GM19240 (cell line): Measurements from ENCODE around the gene SHLD1.
"Not testable (repeated sequence)": the region's sequence is repeated elsewhere in the genome, so short reads cannot be mapped to it uniquely, and the experiment has no call there.

ENCODE experiments used
- DNase-seq: peaks from one replicate; pipeline ENCODE4 v3.0.0; 2011; ENCODE audit warnings: low spot score; ENCODE audit not compliant: insufficient read length

SHLD1 gene

DNA sequence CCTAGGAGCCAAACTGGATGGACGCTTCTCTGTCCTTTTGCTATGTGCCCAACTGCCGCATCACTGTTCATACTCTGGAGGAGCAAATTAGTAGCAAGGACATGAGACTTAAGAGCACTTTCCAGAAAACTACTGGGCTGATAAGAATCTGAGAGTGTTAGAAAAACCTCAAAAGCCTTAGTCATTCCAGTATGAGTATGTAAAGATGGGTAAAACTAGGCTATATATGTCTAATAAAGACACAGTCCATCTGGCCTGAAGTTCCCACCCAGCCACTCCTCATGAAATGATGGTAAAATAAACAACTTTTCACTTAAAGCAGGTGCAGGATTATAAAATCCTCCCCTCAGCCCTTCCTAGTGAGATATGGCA, 30.6 kb downstream of the SHLD1 start:
- no peak for DNase-seq

DNA sequence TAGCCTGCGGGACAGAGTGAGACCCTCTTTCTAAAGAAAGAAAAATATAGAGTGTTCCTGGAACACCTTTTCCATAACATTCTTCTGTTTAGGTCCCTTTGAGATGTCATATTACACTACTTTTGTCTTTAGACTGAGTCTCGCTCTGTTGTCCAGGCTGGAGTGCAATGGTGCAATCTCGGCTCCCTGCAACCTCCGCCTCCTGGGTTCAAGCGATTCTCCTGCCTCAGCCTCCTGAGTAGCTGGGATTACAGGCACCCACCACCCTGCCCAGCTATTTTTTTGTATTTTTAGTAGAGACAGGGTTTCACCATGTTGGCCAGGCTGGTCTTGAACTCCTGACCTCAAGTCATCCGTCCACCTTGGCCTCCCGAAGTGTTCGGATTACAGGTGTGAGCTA, 31.2 kb downstream of the SHLD1 start:
- DNase-seq, result not testable (repeated sequence)

DNA sequence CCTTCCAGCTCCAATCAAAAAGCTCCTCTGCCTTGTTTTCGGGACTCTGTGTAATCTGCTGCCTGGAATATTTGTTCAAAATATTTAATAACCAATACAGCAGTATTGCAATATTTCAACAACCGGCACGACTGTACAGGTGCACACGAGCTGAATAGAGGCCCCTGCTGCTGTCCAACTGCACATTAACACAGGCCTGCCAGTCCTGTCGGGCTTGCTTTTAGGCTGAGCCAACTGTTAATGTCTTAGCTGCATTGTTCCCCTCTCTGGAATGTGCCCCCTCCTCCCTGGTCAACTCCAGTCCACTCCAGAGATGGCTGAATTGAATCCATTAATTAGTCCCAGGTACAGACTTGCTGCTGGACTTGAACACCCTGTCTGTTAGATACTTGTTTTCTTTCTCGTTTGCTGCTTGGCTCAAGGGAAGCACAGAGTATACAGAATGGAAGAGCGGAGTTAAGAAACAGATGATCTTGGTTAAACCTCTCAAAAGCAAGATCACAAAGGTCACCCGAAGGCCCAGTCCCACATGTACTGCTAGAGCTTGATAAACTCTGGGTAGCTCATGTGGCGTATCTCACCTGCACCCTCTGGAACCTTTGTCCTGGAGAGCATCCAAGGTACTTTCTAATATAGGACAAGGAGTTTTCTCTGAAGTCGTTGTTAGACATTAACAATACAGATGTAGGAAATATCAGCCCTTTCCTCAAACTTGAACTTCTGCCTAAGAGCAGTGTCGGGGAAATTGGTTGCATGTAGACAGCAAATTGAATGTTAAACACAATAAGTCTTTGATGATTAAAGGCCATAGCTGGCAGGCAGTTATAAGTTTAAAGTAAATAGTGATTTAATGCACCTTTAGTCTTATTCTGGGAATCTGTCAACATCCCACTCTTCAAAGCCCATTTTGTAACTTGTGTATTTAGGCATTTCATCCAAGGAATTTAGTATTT, 31.9 kb downstream of the SHLD1 start:
- DNase-seq, result no peak

DNA sequence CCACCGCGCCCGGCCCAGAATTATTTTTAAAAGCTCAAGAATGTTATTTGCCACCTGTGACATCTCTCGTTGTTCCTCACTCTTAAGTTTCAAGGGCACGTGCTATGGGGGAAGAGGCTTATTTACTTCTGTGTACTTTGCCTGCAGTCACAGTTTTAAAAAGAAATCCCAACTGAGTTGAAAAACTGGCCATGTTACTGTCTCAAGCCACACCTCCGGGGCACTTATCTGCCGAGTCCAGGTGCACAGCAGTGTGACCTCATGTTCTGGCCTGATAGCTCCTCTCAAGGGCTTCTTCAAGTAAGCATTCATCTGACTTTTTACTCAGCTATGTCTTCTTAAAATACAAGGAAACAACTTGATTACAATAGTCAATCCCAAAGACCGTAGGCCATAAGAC, 34.5 kb downstream of the SHLD1 start:
- DNase-seq, result no peak

DNA sequence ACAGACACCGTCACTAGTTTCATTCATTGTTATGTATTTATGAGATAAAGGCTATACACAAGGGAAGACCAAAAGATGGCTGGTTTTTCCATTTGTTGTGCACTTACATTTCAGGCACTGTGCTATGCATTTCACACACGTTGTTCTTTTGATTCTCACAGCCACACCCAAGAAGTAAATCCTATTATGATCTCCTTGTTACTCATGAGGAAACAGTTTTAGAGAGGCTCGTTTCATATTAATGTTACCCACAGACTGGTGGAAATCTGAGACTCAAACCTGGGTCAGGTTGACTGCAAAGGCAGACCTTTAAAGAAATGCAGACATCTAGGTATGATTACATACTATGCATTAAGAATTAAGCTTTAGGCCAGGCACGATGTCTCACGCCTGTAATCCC, 34.9 kb downstream of the SHLD1 start:
- DNase-seq, result no peak

DNA sequence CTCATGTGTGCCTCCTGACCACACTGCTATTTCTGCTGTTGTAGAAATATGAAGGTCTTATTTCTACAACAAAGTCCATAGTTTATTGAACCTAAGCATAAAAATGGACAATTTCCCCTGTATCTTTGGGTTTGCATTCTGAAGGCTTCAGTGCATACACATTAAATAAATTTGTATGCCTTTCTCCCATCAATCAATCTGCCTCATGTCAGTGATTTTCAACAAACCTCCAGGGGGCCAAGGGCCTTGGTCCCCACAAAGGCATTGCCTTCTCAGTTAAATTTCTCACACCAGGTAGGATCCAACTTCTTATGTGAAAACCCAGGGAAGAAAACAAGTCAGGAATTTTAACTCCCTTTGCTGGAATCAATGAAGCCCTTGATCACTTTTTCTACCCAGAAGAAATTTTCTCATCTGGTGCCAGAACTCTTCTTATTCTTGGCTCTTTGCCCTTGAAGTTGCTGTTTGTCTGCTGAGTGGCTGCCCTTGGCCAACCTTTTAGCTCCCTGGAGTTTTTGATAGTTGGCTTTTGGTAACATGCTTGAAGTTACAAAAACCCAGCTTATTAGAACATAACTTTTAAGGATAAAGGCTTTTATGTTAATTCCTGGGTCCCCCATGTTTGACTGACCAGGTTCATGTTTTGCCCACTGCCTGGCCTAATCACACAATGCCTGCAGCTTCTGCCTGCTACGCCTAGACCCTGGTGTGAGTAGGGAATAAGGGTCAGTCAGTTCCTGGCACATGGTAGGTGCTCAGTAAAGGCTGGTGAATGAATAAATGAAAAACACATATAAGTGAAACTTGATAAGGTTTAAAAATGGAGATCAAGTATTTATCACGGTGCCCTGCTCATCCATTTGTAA, 37.0 kb downstream of the SHLD1 start:
- no peak for DNase-seq

DNA sequence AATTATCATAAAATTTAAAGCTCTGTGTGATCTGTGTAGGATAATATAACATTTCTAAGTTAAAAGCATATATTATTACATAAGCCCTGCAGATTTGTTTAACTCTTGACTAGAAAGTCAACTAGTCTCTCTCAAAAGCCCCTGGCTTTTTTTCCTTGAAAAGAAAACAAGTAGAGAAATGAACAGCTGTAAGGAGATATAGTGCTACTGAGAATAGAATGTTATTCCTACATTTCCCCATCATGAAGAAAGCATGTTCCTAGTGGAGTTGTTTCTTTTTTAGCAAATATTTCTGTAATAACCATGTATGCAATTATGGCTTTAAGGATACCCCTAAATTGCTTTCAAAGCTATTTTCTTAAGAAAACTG, 37.6 kb downstream of the SHLD1 start:
- DNase-seq, result no peak

DNA sequence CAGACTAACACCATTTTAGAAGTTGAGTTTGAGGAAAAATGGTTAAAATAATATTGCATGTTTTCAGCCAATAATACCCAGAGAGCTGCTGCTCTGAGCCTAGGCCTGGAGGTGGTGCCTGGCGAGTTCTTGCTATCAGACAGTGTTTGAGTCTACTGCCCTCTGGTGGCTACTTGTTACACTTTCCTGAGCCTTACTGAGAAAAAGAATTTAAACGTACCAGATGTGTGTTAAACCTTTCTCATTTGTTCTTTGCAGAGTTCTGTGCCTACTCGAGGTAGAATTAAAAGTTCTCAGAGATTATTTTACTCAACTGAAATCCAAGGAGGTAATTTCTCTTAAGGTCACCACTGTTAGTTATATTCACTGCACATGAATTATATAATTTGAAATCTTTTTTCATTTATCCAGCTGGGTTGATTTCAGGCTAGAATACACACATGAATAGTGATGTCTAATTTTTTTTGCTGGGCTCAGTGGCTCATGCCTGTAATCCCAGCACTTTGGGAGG, 38.2 kb downstream of the SHLD1 start:
- peak; percentile 74 for DNase-seq

DNA sequence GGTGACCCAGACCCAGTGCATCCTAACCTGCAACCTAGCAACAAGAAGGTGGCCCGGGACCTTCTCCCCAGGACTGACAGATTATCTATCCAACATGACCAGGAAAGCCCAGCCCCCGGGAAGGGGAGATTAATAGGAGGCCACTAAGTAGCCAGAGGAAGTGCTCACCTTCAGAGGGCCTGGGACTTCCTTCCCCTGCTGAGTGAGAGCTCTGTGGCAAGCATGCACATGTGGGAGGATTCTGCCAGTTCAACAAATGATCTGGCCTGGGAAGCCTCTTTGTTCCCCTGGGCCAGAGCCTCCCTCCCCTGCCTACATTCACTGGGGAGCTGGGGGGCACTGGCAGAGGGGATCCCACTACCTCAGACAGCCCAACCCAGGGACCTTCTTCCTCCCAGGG, 39.6 kb downstream of the SHLD1 start:
- DNase-seq, result no peak

DNA sequence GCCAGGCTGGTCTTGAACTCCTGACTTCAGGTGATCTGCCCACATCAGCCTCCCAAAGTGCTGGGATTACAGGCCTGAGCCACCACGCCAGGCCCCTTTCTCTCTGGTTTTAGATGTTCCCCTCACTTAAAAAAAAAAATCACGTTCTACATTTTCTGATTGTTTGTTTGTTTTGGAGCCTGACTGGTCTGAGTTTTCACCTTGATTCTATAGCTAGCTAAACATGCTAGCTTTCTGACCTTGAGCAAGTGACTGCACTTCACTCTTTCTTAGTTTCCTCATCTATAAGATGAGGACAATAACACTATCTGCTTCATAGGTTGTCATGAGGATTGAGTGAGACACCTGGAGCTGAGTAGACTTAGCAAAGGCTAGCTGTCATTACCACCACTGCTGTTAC, 43.7 kb downstream of the SHLD1 start:
- no peak for DNase-seq

DNA sequence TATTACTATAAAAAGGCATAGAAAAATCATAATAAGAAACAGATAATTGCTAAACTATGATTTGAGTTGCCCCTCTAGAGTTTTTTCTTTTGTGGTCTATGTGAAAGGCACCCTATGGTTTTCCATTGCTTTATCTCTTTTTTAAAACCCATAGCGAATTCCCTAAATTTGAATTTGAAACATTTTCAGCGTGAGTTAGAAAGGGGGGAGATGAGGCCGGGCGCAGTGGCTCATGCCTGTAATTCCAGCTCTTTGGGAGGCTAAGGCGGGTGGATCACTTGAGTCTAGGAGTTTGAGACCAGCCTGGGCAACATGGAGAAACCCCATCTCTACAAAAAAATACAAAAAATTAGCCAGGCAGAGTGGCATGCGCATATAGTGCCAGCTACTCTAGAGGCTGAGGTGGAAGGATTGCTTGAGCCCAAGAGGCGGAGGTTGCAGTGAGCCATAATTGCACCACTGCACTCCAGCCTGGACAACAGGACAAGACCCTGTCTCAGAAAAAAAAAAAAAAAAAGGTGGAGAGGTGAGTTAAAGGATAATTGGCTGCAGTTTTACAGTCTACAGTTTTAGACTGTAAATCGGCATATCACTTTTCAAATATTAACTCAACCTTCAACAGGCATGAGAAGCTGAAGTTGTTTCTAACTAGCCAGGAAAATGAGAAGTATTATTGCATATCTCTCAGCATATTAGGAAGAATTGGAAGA, 46.3 kb downstream of the SHLD1 start:
- no peak for DNase-seq

DNA sequence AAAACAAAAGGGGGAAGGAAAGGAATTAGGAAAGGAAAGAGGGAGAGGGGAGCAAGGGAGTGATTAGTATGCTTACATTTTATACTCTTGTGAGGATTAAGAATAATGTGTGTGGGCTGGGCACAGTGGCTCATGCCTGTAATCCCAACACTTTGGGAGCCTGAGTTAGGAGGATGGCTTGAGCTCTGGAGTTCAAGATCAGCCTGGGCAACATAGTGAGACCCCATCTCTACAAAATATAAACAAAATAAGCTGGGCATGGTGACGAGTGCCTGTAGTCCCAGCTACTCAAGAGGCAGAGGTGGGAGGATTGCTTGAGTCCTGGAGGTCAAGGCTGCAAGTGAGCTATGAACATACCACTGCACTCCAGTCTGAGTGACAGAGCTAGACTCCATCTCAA, 47.0 kb downstream of the SHLD1 start:
- DNase-seq, result no peak

DNA sequence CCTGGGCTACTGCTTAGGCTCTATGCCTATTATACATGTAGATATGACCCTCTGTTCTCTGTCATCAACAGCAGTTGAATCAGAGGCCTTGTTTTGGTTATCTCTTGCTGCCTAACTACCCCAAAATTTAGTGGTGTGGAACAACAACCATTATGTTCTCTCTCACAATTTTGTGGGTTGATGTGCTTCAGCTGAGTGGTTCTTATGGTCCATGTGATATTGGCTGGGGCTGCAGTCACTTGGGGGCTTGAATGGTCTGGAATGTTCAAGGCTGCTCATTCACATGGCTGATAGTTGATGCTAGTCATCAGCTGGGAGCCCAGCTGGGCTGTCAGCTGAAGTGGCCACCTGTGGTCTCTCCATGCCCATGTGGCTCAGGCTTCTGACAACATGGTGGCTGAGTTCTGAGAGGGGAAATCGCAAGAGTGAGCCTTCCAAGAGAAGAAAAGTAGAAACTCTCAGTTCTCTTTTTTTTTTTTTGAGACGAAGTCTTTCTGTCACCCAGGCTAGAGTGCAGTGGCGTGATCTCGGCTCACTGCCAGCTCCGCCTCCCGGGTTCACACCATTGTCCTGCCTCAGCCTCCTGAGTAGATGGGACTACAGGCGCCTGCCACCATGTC, 47.8 kb downstream of the SHLD1 start:
- peak; percentile 41 for DNase-seq

DNA sequence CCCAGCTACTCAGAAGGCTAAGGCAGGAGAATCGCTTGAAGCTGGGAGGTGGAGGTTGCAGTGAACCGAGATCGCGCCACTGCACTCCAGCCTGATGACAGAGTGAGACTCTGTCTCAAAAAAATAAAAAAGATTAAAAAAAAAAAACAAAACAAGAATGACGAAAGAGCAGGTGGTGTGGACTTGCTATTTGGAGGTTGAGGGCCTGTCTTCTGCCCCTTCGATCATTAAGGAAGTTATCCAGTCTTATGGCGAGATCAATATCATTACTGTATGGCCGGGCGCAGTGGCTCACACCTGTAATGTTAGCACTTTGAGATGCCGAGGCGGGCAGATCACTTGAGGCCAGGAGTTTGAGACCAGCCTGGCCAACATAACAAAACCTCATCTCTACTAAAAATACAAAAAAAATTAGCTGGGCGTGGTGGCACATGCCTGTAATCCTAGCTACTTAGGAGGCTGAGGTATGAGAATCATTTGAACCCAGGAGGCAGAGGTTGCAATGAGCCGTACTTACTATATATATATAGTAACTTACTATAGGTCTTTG, 53.6 kb downstream of the SHLD1 start:
- DNase-seq, result not testable (repeated sequence)

DNA sequence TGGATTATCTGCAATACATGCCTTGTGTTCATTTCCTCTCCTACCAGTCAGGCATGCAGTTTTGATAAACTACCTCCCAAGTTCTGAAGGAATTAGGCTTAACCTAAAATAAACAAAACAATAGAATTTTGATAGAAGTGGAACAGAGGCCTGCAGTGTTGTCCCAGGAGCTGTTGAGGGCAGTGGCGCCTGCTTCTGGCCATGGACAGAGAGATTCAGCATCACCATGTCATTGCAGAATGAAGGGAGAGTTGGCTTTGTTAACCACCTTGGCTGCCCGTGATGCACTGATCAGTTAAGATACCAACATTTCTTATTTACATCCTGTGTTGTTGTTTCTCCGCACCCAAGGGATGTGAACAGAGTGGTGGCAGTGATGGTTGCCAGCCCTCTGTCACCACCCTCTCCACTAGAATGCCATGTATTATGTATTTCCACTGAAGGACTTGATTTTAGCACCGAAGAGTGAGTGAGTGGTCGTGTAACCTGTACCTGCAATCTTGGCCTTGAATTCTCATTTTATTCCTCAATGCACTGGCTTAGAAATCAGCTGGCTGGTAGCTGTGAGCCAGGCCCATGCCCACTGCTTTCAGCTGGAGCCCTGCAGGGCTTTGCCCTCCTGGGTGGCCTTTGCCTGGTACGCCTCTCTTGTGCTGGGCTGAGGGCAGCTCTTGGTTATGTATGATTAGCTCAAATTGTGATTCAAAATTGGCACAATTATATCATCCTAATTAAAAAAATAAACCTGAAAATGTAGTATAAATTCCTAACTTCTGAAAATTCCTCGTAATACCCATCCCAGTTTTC, 56.5 kb downstream of the SHLD1 start:
- DNase-seq, result no peak

DNA sequence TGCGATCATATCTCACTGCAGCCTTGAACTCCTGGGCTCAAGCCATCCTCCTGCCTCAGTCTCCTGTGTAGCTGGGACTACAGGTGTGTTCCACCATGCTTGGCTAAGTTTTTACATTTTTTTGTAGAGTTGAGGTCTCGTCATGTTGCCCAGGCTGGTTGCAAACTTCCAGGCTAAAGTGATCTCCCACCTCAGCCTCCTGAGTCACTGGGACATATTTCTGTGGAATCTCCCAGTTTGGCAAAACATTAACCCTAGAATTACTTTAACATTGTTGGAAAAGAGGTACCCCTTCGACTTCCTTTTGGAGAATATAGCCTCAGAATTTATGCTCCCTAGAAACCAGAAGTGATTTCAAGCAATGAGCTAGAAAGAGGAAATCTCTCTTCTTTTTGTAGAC, 57.2 kb downstream of the SHLD1 start:
- no peak for DNase-seq

DNA sequence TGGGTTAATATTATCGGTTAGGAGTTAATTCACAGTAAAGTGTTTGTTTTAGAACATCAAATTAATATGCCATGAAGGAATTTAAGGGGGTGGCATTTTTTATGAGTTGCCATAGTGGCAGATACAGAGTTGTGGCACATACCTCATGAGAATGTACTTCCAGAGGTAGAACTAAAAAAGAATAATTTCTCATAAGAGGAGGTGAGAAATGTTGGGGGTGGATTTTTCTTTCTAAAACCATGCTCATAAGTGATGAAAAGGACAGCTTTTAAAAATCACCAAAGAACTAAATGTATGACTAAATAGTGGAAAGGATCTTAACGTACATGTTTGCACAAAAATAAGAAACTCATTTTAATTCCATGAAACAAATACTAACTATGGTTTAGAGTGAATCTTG, 58.7 kb downstream of the SHLD1 start:
- DNase-seq, result no peak

DNA sequence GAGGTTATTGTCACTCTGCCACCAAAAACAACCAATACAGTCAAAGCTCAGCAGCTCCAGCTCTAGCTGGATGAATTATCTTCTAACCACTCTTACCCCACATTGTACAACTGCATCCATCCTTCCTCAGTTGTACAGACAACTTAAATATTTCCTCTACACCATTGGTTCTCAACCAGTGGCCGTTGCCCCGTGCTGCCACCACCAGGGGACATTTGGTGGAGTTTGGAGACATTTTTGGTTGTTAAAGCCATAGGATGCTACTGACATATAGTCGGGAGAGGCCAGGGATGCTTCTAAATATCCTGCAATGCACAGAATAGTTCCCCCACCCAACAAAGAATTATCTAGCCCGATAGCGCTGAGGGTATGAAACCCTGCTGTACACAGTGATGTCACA, 59.3 kb downstream of the SHLD1 start:
- DNase-seq, result no peak

DNA sequence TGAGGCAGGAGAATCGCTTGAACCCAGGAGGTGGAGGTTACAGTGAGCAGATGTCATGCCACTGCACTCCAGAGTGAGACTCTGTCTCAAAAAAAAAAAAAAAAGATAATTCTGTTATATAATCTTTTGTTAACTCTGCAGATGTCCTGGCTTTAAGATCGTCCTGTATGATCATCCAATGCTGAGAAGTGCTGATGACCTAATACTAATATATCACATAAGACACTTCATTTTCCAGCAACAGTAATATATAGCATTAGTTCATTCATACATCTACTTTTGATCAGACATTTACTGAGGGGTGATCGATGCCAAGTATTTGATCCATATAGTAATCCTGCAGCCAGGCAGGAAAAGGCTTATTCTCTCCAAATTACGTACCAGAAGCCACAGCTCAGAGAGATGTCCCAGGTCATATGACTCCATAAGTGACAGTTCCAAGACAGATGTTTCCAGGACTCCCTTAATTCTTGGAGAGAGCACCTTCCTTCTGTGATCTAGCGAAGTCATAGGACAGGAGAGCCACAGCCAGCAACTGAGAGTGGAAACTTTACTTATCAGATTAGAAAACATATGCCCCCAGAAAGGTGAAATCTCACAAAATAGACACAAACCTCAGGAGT, 60.7 kb downstream of the SHLD1 start:
- no peak for DNase-seq

DNA sequence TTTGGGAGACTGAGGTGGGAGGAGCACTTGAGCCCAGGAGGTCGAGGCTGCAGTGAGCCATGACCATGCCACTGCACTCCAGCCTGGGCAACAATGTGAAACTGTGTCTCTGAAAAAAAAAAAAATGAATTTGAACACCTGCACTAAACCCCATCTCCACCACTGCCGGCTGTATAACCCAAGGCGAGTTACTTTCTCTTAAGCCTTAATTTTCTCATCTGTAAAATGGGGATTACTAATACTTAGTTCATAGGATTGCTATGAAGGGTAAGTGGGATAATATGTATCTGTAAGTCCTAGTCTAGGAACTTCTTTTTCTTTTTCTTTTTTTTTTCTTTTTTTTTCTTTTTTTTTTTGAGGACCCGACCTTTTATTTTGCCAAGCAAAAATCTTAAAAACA, 61.5 kb downstream of the SHLD1 start:
- no peak for DNase-seq
